Mucosa of descending colon (tissue), 3 donors: ENCODE measurements around the gene TMCO6. TPM values are rescaled to one million over a fixed set of nuclear protein-coding genes. Genes with fewer than 3 reads are reported as not detected.
"Not testable (repeated sequence)": the region's sequence is repeated elsewhere in the genome, so short reads cannot be mapped to it uniquely, and the experiment has no call there.

Experiments used
- ATAC-seq: fragments of 200-7000 bp; cut with Tn5 transposase; one replicate; pipeline ENCODE4 v1.9.1; 2020; ENCODE audit warnings: mild to moderate bottlenecking, moderate library complexity
- DNase-seq, 3 donors: peaks; one replicate each; pipeline ENCODE4 v3.0.0-alpha.2; 2020
- H3K36me3 ChIP-seq: fragments of 200-600 bp; one replicate; pipeline ENCODE4 v1.8.0; 2021; ENCODE audit warnings: low read depth, mild to moderate bottlenecking
- H3K4me1 ChIP-seq: fragments of 200-600 bp; one replicate; pipeline ENCODE4 v1.8.0; 2021; ENCODE audit warnings: low read depth, mild to moderate bottlenecking
- H3K4me3 ChIP-seq: fragments of 200-600 bp; one replicate; pipeline ENCODE4 v1.8.0; 2021; ENCODE audit warnings: mild to moderate bottlenecking
- H3K9me3 ChIP-seq: fragments of 200-600 bp; one replicate; pipeline ENCODE4 v1.8.0; 2021; ENCODE audit warnings: mild to moderate bottlenecking
- CTCF ChIP-seq: fragments of 200-600 bp; IDR thresholded peaks from one replicate; pipeline ENCODE4 v1.8.0; 2022; ENCODE audit warnings: antibody characterized with exemption, mild to moderate bottlenecking
- intact Hi-C, 2 donors: fragments of 100-400 bp; cut with DNase I in 1 of 2; cut with micrococcal nuclease in 1 of 2; formaldehyde crosslinking; loops; one replicate each; pipeline versions ENCODE4 v1.11.0 to v1.11.1; 2022; cut with DNase I, micrococcal nuclease
- total RNA-seq, 3 donors: library from RNA; stranded (reverse); fragmentation: NEBNext Ultra II Directional in 2 of 3; extraction: Animal tissue kit (Norgen Biotek cat#: 25700) in 2 of 3; gene quantifications; one replicate each; pipeline versions ENCODE4 v1.2.1 to v1.2.4, GENCODE V29; 2021 to 2023
- donor health status: DM: no; HTN: no; CAD: no; lungs with moderate emphysema.
- donor health status: DM: no; HTN: no; CAD: no.
- donor health status: DM: no; HTN: yes; CAD: no.

Gene TMCO6
- total RNA-seq, 3 donors from 2014 or later, result 13.6 to 21.7 (median 16.8) TPM

GRCh38 chr5:140622301-140622700 is 16.9 kb upstream of the TMCO6 start:
- intact Hi-C loops, result no loop called here
- Histone ChIP-seq H3K36me3 (no peaks in the 10 kb centered on the region), H3K4me3 (no peak overlapping the region), H3K4me1 (no peaks in the 10 kb centered on the region), H3K9me3 (no peaks in the 10 kb centered on the region)
- no peak for TF ChIP-seq CTCF
- no peak for ATAC-seq
- no peak for DNase-seq

- H3K36me3 ChIP-seq, H3K9me3 ChIP-seq, H3K4me3 ChIP-seq, DNase-seq, H3K4me1 ChIP-seq, intact Hi-C loops, ATAC-seq: not testable (repeated sequence)
Measured at GRCh38 chr5:140623061-140623460, 16.2 kb upstream of the TMCO6 start.

DNA sequence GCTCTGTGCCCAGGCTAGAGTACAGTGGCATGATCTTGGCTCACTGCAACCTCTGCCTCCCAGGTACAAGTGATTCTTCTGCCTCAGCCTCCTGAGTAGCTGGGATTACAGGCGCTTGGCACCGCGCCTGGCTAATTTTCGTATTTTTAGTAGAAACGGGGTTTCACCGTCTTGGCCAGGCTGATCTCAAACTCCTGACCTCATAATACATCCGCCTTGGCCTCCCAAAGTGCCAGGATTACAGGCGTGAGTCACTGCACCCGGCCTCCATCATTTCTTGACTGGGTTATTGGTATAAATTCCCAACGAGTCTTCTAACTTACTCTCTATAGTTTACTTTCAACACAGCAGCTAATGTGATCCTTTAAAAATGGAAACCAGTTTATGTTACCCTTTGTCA is 14.4 kb upstream of the TMCO6 start:
- intact Hi-C loops, H3K4me1 ChIP-seq, H3K36me3 ChIP-seq, DNase-seq, H3K4me3 ChIP-seq, ATAC-seq, H3K9me3 ChIP-seq: not testable (repeated sequence)

GRCh38 chr5:140627972-140628371 is 11.3 kb upstream of the TMCO6 start:
- Histone ChIP-seq H3K9me3 (peaks cover 4% of the 10 kb centered on the region), H3K36me3 (no peaks in the 10 kb centered on the region), H3K4me1 (peaks cover 8% of the 10 kb centered on the region), H3K4me3 (no peak overlapping the region)
- no peak for TF ChIP-seq CTCF
- no peak for ATAC-seq
- intact Hi-C loops, result no loop called here
- DNase-seq, result no peak

DNA sequence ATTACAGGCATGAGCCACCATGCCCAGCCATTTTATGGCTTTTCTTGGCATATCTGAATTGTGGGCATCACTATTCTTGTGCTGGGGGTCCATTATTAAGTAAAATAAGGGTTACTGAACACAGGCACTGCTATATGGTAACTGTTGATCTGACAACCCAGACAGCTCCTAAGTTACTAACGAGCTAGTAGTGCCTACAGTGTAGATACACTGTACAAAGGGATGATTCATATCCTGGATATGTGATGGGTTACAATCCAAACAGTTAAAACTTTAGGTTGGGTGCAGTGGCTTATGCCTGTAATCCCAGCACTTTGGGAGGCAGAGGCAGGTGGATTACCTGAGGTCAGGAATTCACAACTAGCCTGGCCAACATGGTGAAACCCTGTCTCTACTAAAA is 10.5 kb upstream of the TMCO6 start:
- Histone ChIP-seq H3K4me3 (no peak overlapping the region), H3K36me3 (no peaks in the 10 kb centered on the region), H3K4me1 (peaks cover 12% of the 10 kb centered on the region), H3K9me3 (peaks cover 4% of the 10 kb centered on the region)
- no peak for DNase-seq
- ATAC-seq, result no peak
- no peak for TF ChIP-seq CTCF
- intact Hi-C loops, result no loop called here

DNA sequence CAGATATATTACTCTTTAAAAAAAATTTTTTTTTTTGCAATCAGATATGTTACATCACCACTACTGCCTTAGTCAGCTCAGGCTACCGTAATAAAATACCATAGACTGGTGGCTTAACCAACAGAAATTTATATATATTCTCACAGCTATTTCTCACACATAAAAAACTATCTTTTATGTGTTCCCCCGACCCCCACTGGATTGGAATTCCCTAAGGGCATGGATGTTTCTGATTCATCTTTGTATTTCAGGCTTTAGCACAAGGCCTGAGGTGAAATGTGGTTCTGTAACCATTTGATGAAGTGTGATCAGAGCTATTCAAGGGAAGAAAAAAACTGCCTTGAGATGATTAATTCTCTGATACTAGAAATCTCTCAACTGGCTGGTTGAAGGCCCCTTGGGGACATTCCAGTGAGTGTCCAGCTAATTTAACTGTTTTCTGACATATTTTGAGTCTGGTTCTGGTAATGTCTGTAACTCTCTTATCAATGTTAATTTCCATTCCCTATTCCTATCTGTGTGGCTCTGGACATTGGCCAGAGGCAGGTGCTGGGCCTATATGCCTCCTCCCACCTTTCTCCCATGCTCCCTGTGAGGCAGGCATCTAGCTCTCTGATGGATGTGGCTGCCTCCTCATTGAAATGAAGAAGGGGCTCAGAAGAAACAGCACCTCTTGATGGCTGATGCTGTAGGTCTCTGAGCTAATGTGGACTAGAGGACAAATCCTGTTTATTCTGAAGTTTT is 8.8 kb upstream of the TMCO6 start:
- no peak for ATAC-seq
- Histone ChIP-seq H3K4me3 (no peak overlapping the region), H3K36me3 (no peaks in the 10 kb centered on the region), H3K9me3 (peaks cover 4% of the 10 kb centered on the region), H3K4me1 (peaks cover 12% of the 10 kb centered on the region)
- no peak for TF ChIP-seq CTCF
- intact Hi-C loops, result loop anchor here (5.0 to 10.0 kb wide), 3 partner anchors 53 to 86 kb away; partner anchors contain the start of genes APBB3 (in 1 of the 2), EIF4EBP3 (in 1 of the 2) and SLC35A4 (in 1 of the 2)
- DNase-seq, result no peak
